A549 (cell line): ENCODE measurements around the gene PRC1. TPM values are rescaled to one million over a fixed set of nuclear protein-coding genes. Genes with fewer than 3 reads are reported as not detected.

ENCODE experiments used
- ATAC-seq, 2 experiments: fragments of 200-7000 bp in 1 of 2; fragments of >200 bp in 1 of 2; cut with Nextera tagmentation in 1 of 2; cut with Tn5 transposase in 1 of 2; 3 replicates each; pipeline versions ENCODE4 v1.8.0 to v1.9.1; 2018 to 2020; ENCODE audit warnings: mild to moderate bottlenecking in 1 of 2, moderate library complexity in 1 of 2
- CTCF ChIA-PET: fragments of 300-600 bp; sonication (Branson Sonifier 250); formaldehyde crosslinking; extraction: SDS; loops from one replicate; lab custom pipeline; 2021; ENCODE audit warnings: antibody characterized with exemption, inconsistent platforms; lab: Yijun Ruan, JAX
- POLR2A ChIA-PET: fragments of 350-600 bp; formaldehyde crosslinking; extraction: SDS; loops from one replicate; lab custom pipeline; 2021; ENCODE audit warnings: antibody characterized with exemption, inconsistent platforms; lab: Yijun Ruan, JAX
- DNase-seq, 2 experiments: peaks; one replicate each; pipeline versions ENCODE4 v3.0.0 to v3.0.0-alpha.2; 2011 to 2016; ENCODE audit warnings: low read depth in 1 of 2, low spot score in 1 of 2
- FAIRE-seq: peaks from 2 replicates; lab custom pipeline; 2011; peaks lifted over from hg19 to GRCh38; lab: Jason Lieb, UNC
- H3K27ac ChIP-seq, 2 experiments: fragments of >200 bp; sonication (Bioruptor Twin); formaldehyde crosslinking; 3 replicates each; pipeline ENCODE4 v1.5.1; 2016 to 2017
- H3K4me1 ChIP-seq: fragments of >200 bp; sonication (Bioruptor Twin); formaldehyde crosslinking; 3 replicates; pipeline ENCODE4 v1.6.1; 2016
- H3K4me2 ChIP-seq: fragments of >200 bp; sonication (Bioruptor Twin); formaldehyde crosslinking; 3 replicates; pipeline ENCODE4 v1.6.1; 2016
- H3K4me3 ChIP-seq: fragments of >200 bp; sonication (Bioruptor Twin); formaldehyde crosslinking; 3 replicates; pipeline ENCODE4 v1.5.1; 2016
- H3K9me3 ChIP-seq: fragments of >200 bp; sonication (Bioruptor Twin); formaldehyde crosslinking; 3 replicates; pipeline ENCODE4 v1.6.1; 2016
- CBX8 ChIP-seq: fragments of 200-600 bp; sonication (generic); IDR thresholded peaks from 2 replicates; pipeline ENCODE4 v1.6.1; 2016
- CHD2 ChIP-seq: fragments of 150-350 bp; IDR thresholded peaks from 2 replicates; pipeline ENCODE4 v1.6.1; 2014; ENCODE audit warnings: low read length; ENCODE audit not compliant: partially characterized antibody
- EHF ChIP-seq: fragments of 250-450 bp; sonication (Bioruptor Pico); IDR thresholded peaks from 2 replicates; pipeline ENCODE4 v1.5.0; 2020; ENCODE audit warnings: mild to moderate bottlenecking
- EHMT2 ChIP-seq: fragments of 200-600 bp; sonication (generic); IDR thresholded peaks from 2 replicates; pipeline ENCODE4 v1.6.1; 2016; ENCODE audit warnings: antibody characterized with exemption, low read depth, mild to moderate bottlenecking, moderate library complexity
- ESRRA ChIP-seq: fragments of 150-350 bp; IDR thresholded peaks from 2 replicates; pipeline ENCODE4 v1.6.1; 2014; ENCODE audit warnings: mild to moderate bottlenecking, low read length, borderline replicate concordance
- FOXS1 ChIP-seq: fragments of 250-450 bp; sonication (Bioruptor Pico); IDR thresholded peaks from 2 replicates; pipeline ENCODE4 v1.5.0; 2020; ENCODE audit warnings: mild to moderate bottlenecking, moderate library complexity
- GATA3 ChIP-seq: IDR thresholded peaks from 2 replicates; pipeline ENCODE4 v1.6.1; 2012; ENCODE audit warnings: borderline replicate concordance
- HEYL ChIP-seq: fragments of 250-450 bp; sonication (Bioruptor Pico); IDR thresholded peaks from 2 replicates; pipeline ENCODE4 v1.8.0; 2021; ENCODE audit warnings: mild to moderate bottlenecking, moderate library complexity
- HMGXB4 ChIP-seq: fragments of 250-450 bp; sonication (Bioruptor Pico); IDR thresholded peaks from 2 replicates; pipeline ENCODE4 v1.5.0; 2021; ENCODE audit warnings: mild to moderate bottlenecking, moderate library complexity, borderline replicate concordance
- HOXB13 ChIP-seq: fragments of 250-450 bp; sonication (Bioruptor Pico); IDR thresholded peaks from 2 replicates; pipeline ENCODE4 v1.5.0; 2020; ENCODE audit warnings: low read depth, mild to moderate bottlenecking, moderate library complexity
- JUN ChIP-seq, 2 experiments: fragments of >200 bp; sonication (Bioruptor Twin); formaldehyde crosslinking; IDR thresholded peaks; 2 replicates in 1 of 2; 3 replicates in 1 of 2; pipeline ENCODE4 v1.6.1; 2016 to 2017
- KDM5A ChIP-seq: fragments of 200-600 bp; sonication (generic); IDR thresholded peaks from 2 replicates; pipeline ENCODE4 v1.6.1; 2016; ENCODE audit warnings: antibody characterized with exemption, mild to moderate bottlenecking
- MAX ChIP-seq: IDR thresholded peaks from 2 replicates; pipeline ENCODE4 v1.6.1; 2012
- PBX3 ChIP-seq: IDR thresholded peaks from 2 replicates; pipeline ENCODE4 v1.6.1; 2012
- RAD21 ChIP-seq, 2 experiments: fragments of >200 bp in 1 of 2; sonication (Bioruptor Twin) in 1 of 2; formaldehyde crosslinking in 1 of 2; IDR thresholded peaks in 1 of 2; conservative IDR thresholded peaks in 1 of 2; 2 replicates in 1 of 2; 3 replicates in 1 of 2; pipeline ENCODE4 v1.6.1; 2012 to 2018; ENCODE audit warnings: inconsistent platforms in 1 of 2
- RNF2 ChIP-seq: fragments of 200-600 bp; sonication (generic); IDR thresholded peaks from 2 replicates; pipeline ENCODE4 v1.6.1; 2016; ENCODE audit warnings: low read depth, mild to moderate bottlenecking, antibody characterized with exemption, moderate library complexity, borderline replicate concordance
- ZFP36 ChIP-seq: fragments of 450-650 bp; IDR thresholded peaks from 2 replicates; pipeline ENCODE4 v1.6.1; 2014; ENCODE audit warnings: borderline replicate concordance; ENCODE audit not compliant: partially characterized antibody
- ZSCAN20 ChIP-seq: fragments of 250-450 bp; sonication (Bioruptor Pico); IDR thresholded peaks from 2 replicates; pipeline ENCODE4 v1.8.0; 2022; ENCODE audit warnings: mild to moderate bottlenecking, moderate library complexity
- WGBS: methylation state at CpG from one replicate; pipeline ENCODE4 v1.1.6; 2017; ENCODE audit errors: missing lambda C conversion rate; 5-methylcytosine and 5-hydroxymethylcytosine counted together
- polyA plus RNA-seq, 4 experiments: library from polyadenylated mRNA; depleted of rRNA in 3 of 4; stranded (reverse); fragments of >200 nt; fragmentation: RNase III in 1 of 4; extraction: RNeasy Plus Mini Kit Qiagen cat#74134 plus additional on column Dnase treatment in 1 of 4; gene quantifications; 2 replicates in 3 of 4; 3 replicates in 1 of 4; pipeline ENCODE4 v1.2.3, GENCODE V29; 2011 to 2017

Gene PRC1
- polyA plus RNA-seq, 2 of the 4 experiments (the other 2 are of a cell fraction): 303 to 426 TPM

GRCh38 chr15:90946538-90946937 lies 47.8 kb downstream of the PRC1 start:
- no peak for DNase-seq
- no peak overlapping the region for H3K27ac ChIP-seq
- H3K4me3 ChIP-seq: no peak overlapping the region
- TF ChIP-seq JUN (IDR thresholded peaks at IDR 0.05): no peak
- TF ChIP-seq CHD2: no peak
- no peak for TF ChIP-seq HOXB13
- TF ChIP-seq CBX8: no peak
- TF ChIP-seq ESRRA: no peak
- TF ChIP-seq RNF2: no peak
- TF ChIP-seq PBX3: no peak
- no peak for TF ChIP-seq KDM5A
- TF ChIP-seq EHMT2: no peak
- TF ChIP-seq, all 56 proteins: peak for 0
- ChIA-PET CTCF (interaction anchor here (0.6 to 25.4 kb wide), 10 partner anchors 8 to 627 kb away, joined by 3 to 536 read pairs (median 5); partner anchors contain the start of genes HDDC3, RCCD1, UNC45A and VPS33B), POLR2A (interaction anchor here (0.6 to 2.0 kb wide), 3 partner anchors 8 to 1898 kb away, joined by 3 to 5 read pairs (median 5); partner anchors contain the start of genes RCCD1 and UNC45A)
- H3K4me1 ChIP-seq: peaks cover 11% of the 10 kb centered on the region
- no peaks in the 10 kb centered on the region for H3K9me3 ChIP-seq
- no peak overlapping the region for H3K4me2 ChIP-seq
- FAIRE-seq (no peak), ATAC-seq (no peak; a peak in 1 of 6 replicates)
- WGBS: 96% methylated on average over 12 of the region's 16 CpGs

- ChIA-PET CTCF (interaction anchor here (0.5 to 25.4 kb wide), 10 partner anchors 7 to 652 kb away, joined by 3 to 536 read pairs (median 3); partner anchors contain the start of genes HDDC3, RCCD1 and UNC45A), POLR2A (no interaction called here)
- Histone ChIP-seq H3K4me2 (no peak overlapping the region), H3K27ac (no peak overlapping the region), H3K4me3 (no peak overlapping the region), H3K4me1 (peaks cover 11% of the 10 kb centered on the region), H3K9me3 (no peaks in the 10 kb centered on the region)
- FAIRE-seq (no peak), DNase-seq (no peak), ATAC-seq (no peak)
- 95% methylated on average over 7 of the region's 7 CpGs for WGBS
- TF ChIP-seq GATA3: no peak
- TF ChIP-seq EHF (CRISPR knock-in tag): no peak
- TF ChIP-seq ESRRA: no peak
Measured at GRCh38 chr15:90945091-90945490, 49.2 kb downstream of the PRC1 start.

GRCh38 chr15:90942354-90943120 lies 51.8 kb downstream of the PRC1 start:
- ChIA-PET POLR2A (interaction anchor here (1.0 kb wide), 1 partner anchor 12 kb away, joined by 3 read pairs; the partner anchor contains the start of gene RCCD1), CTCF (interaction anchor here (0.7 to 25.4 kb wide), 8 partner anchors 6 to 329 kb away, joined by 3 to 536 read pairs (median 4); partner anchors contain the start of genes HDDC3, MAN2A2, RCCD1 and UNC45A)
- Histone ChIP-seq H3K4me1 (no peaks in the 10 kb centered on the region), H3K9me3 (no peaks in the 10 kb centered on the region), H3K27ac (no peak overlapping the region), H3K4me3 (no peak overlapping the region), H3K4me2 (no peak overlapping the region)
- WGBS: 91% methylated on average over 12 of the region's 12 CpGs
- no peak for ATAC-seq
- FAIRE-seq: no peak
- TF ChIP-seq HMGXB4 (CRISPR knock-in tag) (no peak), HEYL (CRISPR knock-in tag) (no peak), RAD21 (conservative IDR thresholded peaks at IDR 0.05 in 1 of 2, IDR thresholded peaks at IDR 0.05 in 1 of 2) (no peak), MAX (no peak), ZFP36 (no peak), FOXS1 (no peak), ZSCAN20 (CRISPR knock-in tag) (no peak), JUN (IDR thresholded peaks at IDR 0.05) (no peak)
- DNase-seq: no peak
